ENCODE measurements around the gene BBX.
"Not testable (repeated sequence)": the region's sequence is repeated elsewhere in the genome, so short reads cannot be mapped to it uniquely, and the experiment has no call there.

Gene BBX

DNA sequence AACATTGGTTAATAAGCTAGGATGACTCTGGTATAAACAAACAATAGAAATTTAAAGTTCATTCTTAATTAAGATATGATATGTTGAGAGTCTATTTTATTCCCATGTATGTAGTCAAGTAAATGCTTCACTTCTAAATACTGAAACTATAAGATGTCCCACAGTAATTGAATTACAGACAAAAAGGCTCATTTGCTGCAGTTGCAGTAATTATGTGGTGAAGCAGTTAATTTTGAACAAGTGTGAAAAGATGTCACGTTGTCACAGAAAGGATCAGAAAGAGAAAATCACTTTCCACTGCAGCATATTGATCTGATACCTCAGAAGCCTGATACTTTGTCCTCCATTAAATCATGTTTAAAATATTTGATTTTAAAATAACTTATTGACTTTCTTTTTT lies 159.8 kb downstream of the BBX start:
- DNase-seq (ENCODE audit: low read depth in 2 of 2), result no peak

GRCh38 chr3:107683447-107683846 lies 160.7 kb downstream of the BBX start:
- DNase-seq (ENCODE audit: low read depth in 2 of 2), result no peak

DNA sequence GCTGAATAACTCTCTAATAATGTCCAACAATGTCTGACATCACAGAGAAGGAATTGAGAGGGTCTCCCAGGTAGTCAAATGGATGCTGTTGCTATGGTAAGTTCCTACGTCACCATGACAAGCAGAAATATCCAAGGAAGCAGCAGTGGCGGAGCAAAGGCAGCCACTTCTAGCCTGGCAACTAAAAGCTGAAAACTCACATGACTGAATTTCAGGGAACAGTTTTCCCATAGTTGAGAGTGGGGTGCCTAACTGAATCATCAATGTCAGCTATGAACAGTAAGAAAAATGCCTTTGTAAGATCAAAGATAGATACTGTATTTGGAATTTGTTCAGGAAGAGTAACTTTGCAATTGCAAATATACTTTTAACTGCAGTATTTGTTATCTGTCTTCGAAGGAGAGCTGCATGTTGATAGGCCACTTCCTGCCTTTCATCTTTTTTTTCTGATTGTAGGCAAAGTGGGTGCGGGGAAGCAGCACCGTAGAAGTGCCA lies 161.7 kb downstream of the BBX start:
- DNase-seq (ENCODE audit: low read depth in 2 of 2), result no peak

DNA sequence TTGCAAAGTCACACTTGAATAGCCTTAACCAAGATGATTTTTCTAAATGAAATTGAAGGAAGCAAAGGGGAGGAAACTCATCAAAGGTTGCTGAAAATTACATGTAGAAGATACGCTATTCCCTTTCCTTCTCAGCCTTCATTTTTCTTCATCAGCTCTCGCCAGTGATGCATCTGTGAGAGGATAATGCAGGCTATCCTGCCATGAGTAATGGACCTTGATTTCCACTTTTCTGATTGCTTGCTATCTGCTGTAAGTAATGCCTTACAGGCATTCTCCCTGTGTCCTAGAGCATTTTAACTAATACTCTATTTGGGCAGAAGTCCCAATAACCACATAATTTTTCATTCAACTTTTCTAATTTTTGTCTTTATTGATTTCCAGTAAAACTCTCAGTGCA lies 162.6 kb downstream of the BBX start:
- DNase-seq (ENCODE audit: low read depth in 2 of 2), result no peak

- DNase-seq (ENCODE audit: low read depth in 2 of 2), result no peak
Observed at GRCh38 chr3:107687056-107687581, 164.4 kb downstream of the BBX start.

GRCh38 chr3:107689355-107689754 lies 166.6 kb downstream of the BBX start:
- DNase-seq (ENCODE audit: low read depth in 2 of 2), result no peak

DNA sequence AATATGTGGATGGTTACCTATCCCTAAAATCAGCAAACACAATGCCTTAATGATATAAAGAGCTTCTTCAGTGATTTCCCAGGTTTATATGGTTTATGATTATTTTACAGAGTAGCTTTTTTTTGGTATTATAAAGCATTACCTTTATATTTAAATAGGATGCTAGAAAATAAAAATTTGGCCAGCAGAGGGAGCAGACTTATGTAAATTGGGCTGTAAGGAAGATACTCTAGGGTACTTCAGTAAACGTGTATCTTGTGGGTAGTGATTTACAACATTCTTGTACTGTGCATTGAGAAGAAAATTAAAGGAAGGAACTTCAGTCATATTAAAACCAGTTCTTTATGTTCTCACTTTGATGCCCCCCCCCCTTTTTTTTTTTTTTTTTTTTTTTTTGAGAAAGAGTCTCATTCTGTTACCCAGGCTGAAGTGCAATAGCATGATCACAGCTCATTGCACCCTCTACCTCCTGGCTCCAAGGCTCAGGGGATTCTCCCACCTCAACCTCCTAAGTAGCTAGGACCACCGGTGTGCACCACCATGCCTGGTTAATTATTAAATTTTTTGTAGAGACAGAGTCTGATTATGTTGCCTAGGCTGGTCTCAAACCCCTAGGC lies 167.9 kb downstream of the BBX start:
- no peak for DNase-seq (ENCODE audit: low read depth in 2 of 2)

- not testable (repeated sequence) for DNase-seq (ENCODE audit: low read depth in 2 of 2)
Observed at GRCh38 chr3:107691984-107692383, 169.2 kb downstream of the BBX start.

- not testable (repeated sequence) for DNase-seq (ENCODE audit: low read depth in 2 of 2)
Observed at GRCh38 chr3:107697348-107697747, 174.6 kb downstream of the BBX start.

DNA sequence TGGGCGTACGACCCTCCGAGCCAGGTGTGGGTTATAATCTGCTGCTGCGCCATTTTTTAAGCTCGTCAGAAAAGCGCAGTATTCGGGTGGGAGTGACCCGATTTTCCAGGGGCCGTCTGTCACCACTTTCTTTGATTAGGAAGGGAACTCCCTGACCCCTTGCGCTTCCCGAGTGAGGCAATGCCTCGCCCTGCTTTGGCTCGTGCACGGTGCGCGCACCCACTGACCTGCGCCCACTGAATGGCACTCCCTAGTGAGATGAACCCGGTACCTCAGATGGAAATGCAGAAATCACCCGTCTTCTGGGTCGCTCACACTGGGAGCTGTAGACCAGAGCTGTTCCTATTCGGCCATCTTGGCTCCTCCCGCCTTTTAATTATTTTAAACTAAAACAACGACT lies 175.1 kb downstream of the BBX start:
- not testable (repeated sequence) for DNase-seq (ENCODE audit: low read depth in 2 of 2)

DNA sequence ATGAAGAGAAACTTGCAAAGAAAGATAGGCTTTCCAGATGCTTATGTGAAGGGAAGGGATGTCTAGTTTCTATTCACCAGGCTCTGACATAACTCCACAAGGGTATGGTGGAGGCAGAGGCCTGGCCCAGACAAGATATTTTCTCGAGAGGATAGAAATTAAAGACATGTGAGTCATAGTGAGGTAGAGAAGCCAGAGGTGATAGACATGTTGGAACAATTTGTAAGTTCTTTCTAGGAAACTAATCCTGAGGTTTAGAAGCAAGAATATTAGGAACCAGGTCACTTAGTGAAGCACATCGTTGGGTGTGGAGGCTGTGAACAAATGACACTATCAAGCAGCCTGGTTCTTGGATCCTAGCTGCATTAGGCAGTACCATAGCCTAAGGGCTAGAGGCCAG lies 176.9 kb downstream of the BBX start:
- no peak for DNase-seq (ENCODE audit: low read depth in 2 of 2)

DNA sequence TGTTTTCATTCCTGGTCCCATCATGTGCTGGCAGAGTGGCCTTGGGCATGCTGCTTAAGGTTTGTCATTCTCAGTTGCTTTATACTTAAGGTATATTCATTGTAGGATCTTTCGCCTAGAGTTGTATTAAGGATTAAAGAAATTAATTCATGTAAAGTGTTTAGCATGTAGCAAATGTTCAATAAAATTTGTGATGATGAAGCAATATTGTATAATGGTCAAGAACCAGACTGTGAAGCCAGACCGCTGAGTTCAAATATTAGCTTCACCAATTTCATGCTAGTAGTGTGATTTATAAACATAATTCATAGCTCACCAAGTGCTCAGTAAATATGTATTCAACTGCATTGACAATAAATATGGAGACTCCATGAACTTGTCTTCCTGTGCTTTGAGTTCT lies 178.5 kb downstream of the BBX start:
- DNase-seq (ENCODE audit: low read depth in 2 of 2), result no peak

- no peak for DNase-seq (ENCODE audit: low read depth in 2 of 2)
Observed at GRCh38 chr3:107704477-107704876, 181.7 kb downstream of the BBX start.

DNA sequence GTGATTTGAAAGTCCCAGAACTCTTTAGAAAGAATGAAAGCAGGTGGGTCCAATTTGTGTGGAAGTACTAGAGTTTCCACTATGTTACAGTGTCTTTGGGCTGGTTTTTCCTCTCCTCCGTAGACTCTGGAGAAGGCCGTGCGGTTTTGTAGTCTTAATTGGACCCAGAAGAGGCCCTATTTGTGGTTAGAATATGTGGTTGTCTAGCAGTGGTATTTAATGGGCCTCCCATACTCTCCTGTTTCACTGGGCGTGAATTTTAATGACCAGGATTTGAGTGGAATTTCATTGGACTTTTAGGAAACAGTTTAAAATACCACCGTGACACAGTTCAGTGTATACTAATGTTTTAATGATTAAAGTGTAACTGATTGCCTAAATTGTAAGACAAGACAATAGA lies 182.3 kb downstream of the BBX start:
- no peak for DNase-seq (ENCODE audit: low read depth in 2 of 2)

GRCh38 chr3:107710851-107711250 lies 188.1 kb downstream of the BBX start:
- no peak for DNase-seq (ENCODE audit: low read depth in 2 of 2)

- DNase-seq (ENCODE audit: low read depth in 2 of 2), result no peak
Observed at GRCh38 chr3:107716734-107717133, 194.0 kb downstream of the BBX start.

GRCh38 chr3:107718547-107718946 lies 195.8 kb downstream of the BBX start:
- no peak for DNase-seq (ENCODE audit: low read depth in 2 of 2)

DNA sequence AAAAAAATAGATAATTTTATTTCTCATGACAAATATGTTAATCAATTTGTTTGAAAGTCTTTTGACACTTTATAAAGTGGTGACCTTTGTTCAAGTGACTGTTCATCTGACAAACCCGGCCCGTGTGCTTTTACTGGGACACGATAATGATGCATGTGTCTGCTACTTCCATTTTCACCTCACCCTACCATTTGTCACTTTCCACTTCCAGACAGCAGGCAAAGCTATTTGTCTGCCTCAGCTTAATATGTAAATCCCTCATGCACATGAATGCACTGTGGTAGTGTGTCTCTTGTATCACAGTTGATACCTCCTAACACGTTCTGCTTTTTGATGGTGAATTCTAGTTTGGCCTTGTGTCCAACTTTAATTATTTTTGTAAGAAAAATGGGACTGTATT lies 204.3 kb downstream of the BBX start:
- DNase-seq (ENCODE audit: low read depth in 2 of 2), result no peak

DNA sequence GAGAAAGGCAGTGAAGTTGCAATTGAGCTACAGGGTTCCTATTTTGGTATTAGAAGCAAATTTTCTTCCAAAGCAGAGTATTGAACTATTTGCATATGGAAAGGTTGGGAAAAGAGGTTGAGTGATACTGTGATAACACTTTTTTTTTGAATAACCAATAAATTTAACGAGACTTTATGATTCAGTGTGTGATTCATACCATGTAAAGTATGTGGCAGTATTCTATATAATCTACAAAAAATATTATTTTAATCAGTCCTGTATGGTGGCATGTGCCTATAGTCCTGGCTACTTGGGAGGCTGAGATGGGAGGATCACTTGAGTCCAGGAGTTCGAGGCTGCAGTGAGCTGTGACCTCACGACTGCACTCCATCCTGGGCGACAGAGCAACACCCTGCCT lies 206.9 kb downstream of the BBX start:
- DNase-seq (ENCODE audit: low read depth in 2 of 2), result no peak

DNA sequence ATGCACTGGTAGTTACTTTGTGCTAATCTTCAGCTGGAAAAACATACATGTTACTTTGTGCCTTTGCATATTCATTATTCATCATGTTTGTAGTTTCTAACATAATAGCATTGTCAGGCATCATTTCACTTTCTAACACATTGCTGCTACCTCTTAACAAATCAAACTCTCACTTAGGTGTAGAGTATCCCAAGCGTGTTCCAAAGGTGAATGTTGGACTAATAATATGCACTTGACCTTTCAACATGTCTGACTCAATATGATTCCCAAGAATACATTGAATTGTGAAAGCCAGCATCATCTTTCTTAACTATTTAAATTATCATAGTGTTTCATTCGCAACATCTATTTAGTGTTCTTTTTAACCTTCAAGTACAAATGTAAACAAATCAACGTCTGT lies 211.6 kb downstream of the BBX start:
- no peak for DNase-seq (ENCODE audit: low read depth in 2 of 2)

DNA sequence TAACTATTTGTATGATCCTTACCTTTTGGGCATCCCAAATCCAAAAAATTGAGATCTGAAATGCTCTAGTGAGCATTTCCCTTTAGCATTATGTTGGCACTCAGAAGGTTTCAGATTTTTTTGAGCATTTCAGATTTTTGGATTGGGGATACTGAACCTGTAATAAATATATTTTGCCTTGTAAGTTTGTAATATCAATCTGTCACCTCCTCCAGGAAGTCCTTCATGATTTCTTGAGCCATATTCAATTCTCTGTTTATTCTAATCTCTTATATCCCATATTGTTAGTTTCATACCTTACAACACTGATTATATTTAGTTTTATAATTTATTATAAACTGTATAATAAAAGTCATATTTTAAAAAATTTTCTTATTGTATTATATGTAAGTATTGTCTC lies 215.2 kb downstream of the BBX start:
- no peak for DNase-seq (ENCODE audit: low read depth in 2 of 2)

- no peak for DNase-seq (ENCODE audit: low read depth in 2 of 2)
Observed at GRCh38 chr3:107738486-107739183, 215.9 kb downstream of the BBX start.

DNA sequence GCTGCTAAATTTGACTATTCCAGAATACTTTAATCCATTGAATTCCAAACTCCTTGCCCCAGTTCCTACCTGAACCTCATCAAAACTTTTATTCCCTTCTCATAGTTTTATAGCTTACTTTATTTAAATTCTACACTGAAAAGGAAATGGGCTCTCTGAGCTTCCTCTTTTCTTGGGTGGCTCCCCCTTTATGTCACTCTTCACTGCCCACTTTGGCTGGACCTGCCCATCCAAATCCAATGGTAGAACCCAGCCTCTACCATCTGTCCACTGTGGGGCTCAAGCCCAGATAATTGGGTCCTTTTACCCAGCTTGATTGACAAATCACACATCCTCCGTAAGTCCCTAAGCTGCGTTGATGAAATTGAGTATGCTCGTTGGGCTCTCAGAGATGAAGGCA lies 216.5 kb downstream of the BBX start:
- no peak for DNase-seq (ENCODE audit: low read depth in 2 of 2)
